HG03064 (cell line): ENCODE measurements around the gene ERCC6L2.

Experiments used
- ATAC-seq: cut with Tn5 transposase; IDR thresholded peaks from one replicate; pipeline ENCODE4 v1.9.1; 2021; ENCODE audit warnings: low read depth; ENCODE audit not compliant: unreplicated experiment

Gene ERCC6L2

GRCh38 chr9:96015876-96016686, 140.6 kb downstream of the ERCC6L2 start:
- ATAC-seq = no peak
